Adrenal gland (tissue), 12 donors: ENCODE measurements around the gene NKAIN2. TPM values are rescaled to one million over a fixed set of nuclear protein-coding genes. Genes with fewer than 3 reads are reported as not detected.

Source experiments
- DNase-seq, 7 donors: peaks; one replicate each; pipeline ENCODE4 v3.0.0-alpha.2; 2019 to 2020
- H3K27ac ChIP-seq, 5 donors: fragments of 200-600 bp; sonication (generic) in 4 of 5; 1 replicate in 3 of 5; 2 replicates in 2 of 5; pipeline versions ENCODE4 v1.5.1 to v1.8.0; 2016 to 2020; ENCODE audit warnings: mild to moderate bottlenecking in 1 of 5
- H3K27me3 ChIP-seq: fragments of 200-600 bp; 2 replicates; pipeline ENCODE4 v1.8.0; 2021
- H3K36me3 ChIP-seq, 2 donors: fragments of 200-600 bp; replicated peaks in 1 of 2; 1 replicate in 1 of 2; 2 replicates in 1 of 2; pipeline versions ENCODE4 v1.5.1 to v1.8.0; 2018 to 2022
- H3K4me1 ChIP-seq, 2 donors: fragments of 200-600 bp; replicated peaks in 1 of 2; 1 replicate in 1 of 2; 2 replicates in 1 of 2; pipeline versions ENCODE4 v1.5.1 to v1.8.0; 2018 to 2021
- H3K4me3 ChIP-seq, 4 donors: fragments of 200-600 bp; sonication (generic) in 3 of 4; one replicate each; pipeline ENCODE4 v1.5.1; 2016 to 2018
- H3K9me3 ChIP-seq, 3 donors: fragments of 200-600 bp; sonication (generic) in 1 of 3; replicated peaks in 1 of 3; 1 replicate in 2 of 3; 2 replicates in 1 of 3; pipeline versions ENCODE4 v1.5.1 to v1.8.0; 2016 to 2021
- CTCF ChIP-seq, 6 experiments: fragments of 450-650 bp in 4 of 6; fragments of 200-600 bp in 2 of 6; sonication (generic) in 1 of 6; IDR thresholded peaks; 1 replicate in 5 of 6; 2 replicates in 1 of 6; pipeline versions ENCODE4 v1.5.1 to v1.8.0; 2016 to 2021; ENCODE audit warnings: antibody characterized with exemption in 6 of 6, mild to moderate bottlenecking in 2 of 6, moderate library complexity in 1 of 6
- POLR2A ChIP-seq, 2 donors: fragments of 450-650 bp; IDR thresholded peaks; one replicate each; pipeline ENCODE4 v1.6.1; 2017; ENCODE audit warnings: antibody characterized with exemption in 2 of 2, mild to moderate bottlenecking in 2 of 2, moderate library complexity in 1 of 2
- WGBS, 4 donors: extraction: QIAGEN DNeasy Blood & Tissue Kit in 2 of 4; methylation state at CpG; one replicate each; pipeline versions ENCODE4 v1.1.5 to v1.1.7; 2013 to 2017; 5-methylcytosine and 5-hydroxymethylcytosine counted together
- intact Hi-C, 2 donors: fragments of 100-400 bp; cut with DNase I; formaldehyde crosslinking; loops; one replicate each; pipeline versions ENCODE4 v1.14.1 to v1.15.0; 2022 to 2023
- polyA plus RNA-seq, 3 donors: library from polyadenylated mRNA; stranded (reverse); fragments of 200-250 nt in 2 of 3; fragments of 350-450 nt in 1 of 3; fragmentation: Illumina TruSeq in 1 of 3; extraction: RNeasy Lipid Tissue Mini Kit (QIAGEN cat#74804) in 1 of 3; gene quantifications; one replicate each; pipeline ENCODE4 v1.2.3, GENCODE V29; 2013 to 2014
- total RNA-seq, 9 donors: library from RNA; depleted of rRNA in 4 of 9; stranded (reverse); fragments of >200 nt in 4 of 9; fragments of 120-200 nt in 1 of 9; fragmentation: NEBNext Ultra II Directional in 1 of 9; extraction: Animal tissue kit (Norgen Biotek cat#: 25700) in 1 of 9; gene quantifications; one replicate each; pipeline versions ENCODE4 v1.1.0 to v1.2.4, GENCODE V29; 2013 to 2023
- donor health status: healthy with polysubstance abuse.
- donor health status: Bipolar disorder and iron deficiency.
- donor health status: DM: yes; HTN: yes; CAD: no.
- donor health status: DM: no; HTN: no; CAD: no.
- donor health status: DM: no; HTN: no; CAD: no.
- donor health status: DM: yes; HTN: yes; CAD: no.

The NKAIN2 gene
- total and polyA plus RNA-seq, 12 donors, result under 0.01 to 0.61 (median 0.23) TPM; not detected in 3

GRCh38 chr6:124753001-124753400 is 949.3 kb downstream of the NKAIN2 start:
- WGBS, 4 donors, result 67 to 86% (median 75%) methylated on average over 1 of the region's 1 CpG
- no peak overlapping the region for H3K27ac ChIP-seq
- H3K9me3 ChIP-seq, result no peaks in the 10 kb centered on the region
- H3K27me3 ChIP-seq, result no peaks in the 10 kb centered on the region
- no peak for DNase-seq
- H3K36me3 ChIP-seq, result no peaks in the 10 kb centered on the region
- H3K4me3 ChIP-seq, result no peak overlapping the region
- no peaks in the 10 kb centered on the region for H3K4me1 ChIP-seq
- intact Hi-C loops, result no loop called here
- no peak for TF ChIP-seq CTCF (IDR thresholded peaks at IDR 0.05)
- no peak for TF ChIP-seq POLR2A (IDR thresholded peaks at IDR 0.05)

- no peak overlapping the region for H3K4me3 ChIP-seq
- intact Hi-C loops, result no loop called here
- WGBS, 4 donors, result 70 to 73% (median 72%) methylated on average over 4 of the region's 4 CpGs
These were observed 950.0 kb downstream of the NKAIN2 start for GRCh38 chr6:124753562-124754105.

GRCh38 chr6:124755321-124755720 is 951.7 kb downstream of the NKAIN2 start:
- H3K27me3 ChIP-seq, result no peaks in the 10 kb centered on the region
- no peaks in the 10 kb centered on the region for H3K36me3 ChIP-seq
- TF ChIP-seq POLR2A (IDR thresholded peaks at IDR 0.05) (no peak), CTCF (IDR thresholded peaks at IDR 0.05) (no peak)
- DNase-seq, result no peak
- no peaks in the 10 kb centered on the region for H3K9me3 ChIP-seq
- H3K4me1 ChIP-seq, result no peaks in the 10 kb centered on the region
- no peak overlapping the region for H3K4me3 ChIP-seq
- intact Hi-C loops, result no loop called here
- 83 to 93% (median 85%) methylated on average over 2 of the region's 2 CpGs for WGBS, 4 donors
- no peak overlapping the region for H3K27ac ChIP-seq

More at GRCh38 chr6:124753562-124754105, 950.0 kb downstream of the NKAIN2 start:
- no peak overlapping the region for H3K27ac ChIP-seq
- H3K27me3 ChIP-seq, result no peaks in the 10 kb centered on the region
- no peaks in the 10 kb centered on the region for H3K9me3 ChIP-seq
- TF ChIP-seq POLR2A (IDR thresholded peaks at IDR 0.05) (no peak), CTCF (IDR thresholded peaks at IDR 0.05) (no peak)
- H3K4me1 ChIP-seq, result no peaks in the 10 kb centered on the region
- DNase-seq, result no peak
- H3K36me3 ChIP-seq, result no peaks in the 10 kb centered on the region

GRCh38 chr6:124757560-124757959 is 953.9 kb downstream of the NKAIN2 start:
- no peak overlapping the region for H3K27ac ChIP-seq
- H3K4me3 ChIP-seq, result no peak overlapping the region
- H3K4me1 ChIP-seq, result no peaks in the 10 kb centered on the region
- H3K9me3 ChIP-seq, result no peaks in the 10 kb centered on the region
- intact Hi-C loops, result no loop called here
- no peaks in the 10 kb centered on the region for H3K36me3 ChIP-seq
- TF ChIP-seq POLR2A (IDR thresholded peaks at IDR 0.05) (no peak), CTCF (IDR thresholded peaks at IDR 0.05) (no peak)
- H3K27me3 ChIP-seq, result no peaks in the 10 kb centered on the region
- no peak for DNase-seq
